Measurements from ENCODE around the gene PALLD. TPM values are rescaled to one million over a fixed set of nuclear protein-coding genes. Genes with fewer than 3 reads are reported as not detected.

Gene PALLD
- total RNA-seq, 2 experiments from 2014 or later: 0.49 to 0.78 TPM

DNA sequence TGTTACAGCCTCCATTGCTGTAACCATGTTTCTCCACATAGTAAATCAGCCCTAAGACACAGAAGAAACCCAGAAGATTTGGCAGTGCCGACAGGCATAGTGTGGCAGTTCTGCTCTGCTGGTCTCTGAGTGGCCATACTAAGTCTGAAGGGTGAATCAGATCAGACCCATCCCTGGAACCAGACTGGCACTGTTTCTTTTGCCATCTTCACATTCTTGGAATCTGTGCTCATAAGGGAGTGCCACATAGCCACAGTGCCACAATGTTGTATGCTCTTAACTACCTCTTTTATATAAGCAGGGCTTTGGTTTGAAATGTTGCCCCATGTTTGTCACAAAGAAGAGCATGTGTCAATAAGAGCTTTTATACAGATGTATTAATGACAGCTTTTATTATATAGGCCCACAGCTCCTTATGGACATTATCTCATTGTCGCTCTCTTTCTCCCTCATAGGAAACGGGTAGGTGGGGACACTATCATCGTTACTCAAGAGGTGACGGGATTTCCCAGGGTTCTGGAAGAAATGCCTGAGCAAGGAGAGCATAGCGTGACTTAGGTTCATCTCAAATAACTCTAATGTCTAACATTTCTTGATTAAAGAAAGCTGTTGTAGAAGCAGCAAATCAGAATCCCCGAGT is 385.0 kb downstream of the PALLD start:
- TF ChIP-seq, protein P1, sequence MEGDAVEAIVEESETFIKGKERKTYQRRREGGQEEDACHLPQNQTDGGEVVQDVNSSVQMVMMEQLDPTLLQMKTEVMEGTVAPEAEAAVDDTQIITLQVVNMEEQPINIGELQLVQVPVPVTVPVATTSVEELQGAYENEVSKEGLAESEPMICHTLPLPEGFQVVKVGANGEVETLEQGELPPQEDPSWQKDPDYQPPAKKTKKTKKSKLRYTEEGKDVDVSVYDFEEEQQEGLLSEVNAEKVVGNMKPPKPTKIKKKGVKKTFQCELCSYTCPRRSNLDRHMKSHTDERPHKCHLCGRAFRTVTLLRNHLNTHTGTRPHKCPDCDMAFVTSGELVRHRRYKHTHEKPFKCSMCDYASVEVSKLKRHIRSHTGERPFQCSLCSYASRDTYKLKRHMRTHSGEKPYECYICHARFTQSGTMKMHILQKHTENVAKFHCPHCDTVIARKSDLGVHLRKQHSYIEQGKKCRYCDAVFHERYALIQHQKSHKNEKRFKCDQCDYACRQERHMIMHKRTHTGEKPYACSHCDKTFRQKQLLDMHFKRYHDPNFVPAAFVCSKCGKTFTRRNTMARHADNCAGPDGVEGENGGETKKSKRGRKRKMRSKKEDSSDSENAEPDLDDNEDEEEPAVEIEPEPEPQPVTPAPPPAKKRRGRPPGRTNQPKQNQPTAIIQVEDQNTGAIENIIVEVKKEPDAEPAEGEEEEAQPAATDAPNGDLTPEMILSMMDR (IDR thresholded peaks at IDR 0.05): no peak
- Mint-ChIP-seq H3K27me3 (peaks cover 47% of the 10 kb centered on the region), H3K4me3 (no peak overlapping the region), H3K27ac (no peak overlapping the region), H3K4me1 (ENCODE audit: low read depth) (peaks cover 11% of the 10 kb centered on the region), H3K36me3 (ENCODE audit: low read depth) (no peaks in the 10 kb centered on the region), H3K9me3 (no peaks in the 10 kb centered on the region)
- intact Hi-C loops (cut with DNase I, micrococcal nuclease): no loop called here
- ATAC-seq (ENCODE audit: poor library complexity) (no peak), DNase-seq (no peak)
- H3K9me3 ChIP-seq (ENCODE audit: control insufficient read depth in 1 of 2, insufficient read depth in 1 of 2, low read length in 2 of 2): no peaks in the 10 kb centered on the region
- no peaks in the 10 kb centered on the region for H3K36me3 ChIP-seq (ENCODE audit: insufficient read depth, low read length)
- H3K4me3 ChIP-seq (ENCODE audit: low read length): no peak overlapping the region
- ChIA-PET CTCF (no interaction called here), POLR2A (no interaction called here)
- no peaks in the 10 kb centered on the region for H3K4me1 ChIP-seq (ENCODE audit: insufficient read depth, low read length)
- no peak overlapping the region for H3K27ac ChIP-seq (ENCODE audit: low read depth in 1 of 2, low read length in 2 of 2)
- peaks cover 0 to 28% of the 10 kb centered on the region in 2 experiments for H3K27me3 ChIP-seq (ENCODE audit: control insufficient read depth in 1 of 2, insufficient read depth in 2 of 2, low read length in 2 of 2)

DNA sequence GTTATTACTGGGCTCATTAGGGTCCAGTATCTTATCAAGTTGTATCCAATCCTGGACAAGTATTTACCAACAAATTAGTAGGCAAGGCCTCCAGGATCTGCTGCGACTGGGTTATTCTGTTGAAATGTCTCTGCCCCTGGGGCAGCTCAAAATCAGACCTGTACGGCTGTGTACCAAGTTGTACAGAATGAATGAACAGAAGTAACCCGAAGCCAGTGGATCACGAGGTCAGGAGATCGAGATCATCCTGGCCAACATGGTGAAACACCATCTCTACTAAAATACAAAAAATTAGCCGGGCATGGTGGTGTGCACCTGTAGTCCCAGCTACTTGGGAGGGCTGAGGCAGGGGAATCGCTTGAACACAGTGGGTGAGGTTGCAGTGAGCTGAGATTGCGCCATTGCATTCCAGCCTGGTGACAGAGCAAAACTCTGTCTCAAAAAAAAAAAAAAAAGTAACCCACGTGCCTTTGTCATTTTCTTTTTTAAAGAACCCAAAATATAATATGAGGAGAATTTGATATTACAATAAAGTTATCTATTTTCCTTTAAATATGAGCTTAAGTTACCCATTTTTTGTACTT is 385.9 kb downstream of the PALLD start:
- no peak overlapping the region for H3K27ac ChIP-seq (ENCODE audit: low read depth in 1 of 2, low read length in 2 of 2)
- DNase-seq: no peak
- TF ChIP-seq, protein P1 (IDR thresholded peaks at IDR 0.05): no peak
- intact Hi-C loops (cut with DNase I, micrococcal nuclease): no loop called here
- no peaks in the 10 kb centered on the region for H3K4me1 ChIP-seq (ENCODE audit: insufficient read depth, low read length)
- ChIA-PET POLR2A (interaction anchor here (0.7 kb wide), 1 partner anchor 79 kb away, joined by 3 read pairs; no protein-coding TSS in a partner anchor), CTCF (interaction anchor here (0.7 kb wide), 1 partner anchor 1103 kb away, joined by 3 read pairs; no protein-coding TSS in a partner anchor)
- Mint-ChIP-seq H3K27me3 (peaks cover 41% of the 10 kb centered on the region), H3K36me3 (ENCODE audit: low read depth) (no peaks in the 10 kb centered on the region), H3K4me3 (no peak overlapping the region), H3K27ac (no peak overlapping the region), H3K9me3 (no peaks in the 10 kb centered on the region), H3K4me1 (ENCODE audit: low read depth) (peaks cover 11% of the 10 kb centered on the region)
- ATAC-seq (ENCODE audit: poor library complexity): no peak
- no peak overlapping the region for H3K4me3 ChIP-seq (ENCODE audit: low read length)
- H3K9me3 ChIP-seq (ENCODE audit: control insufficient read depth in 1 of 2, insufficient read depth in 1 of 2, low read length in 2 of 2): no peaks in the 10 kb centered on the region
- H3K36me3 ChIP-seq (ENCODE audit: insufficient read depth, low read length): no peaks in the 10 kb centered on the region
- H3K27me3 ChIP-seq (ENCODE audit: control insufficient read depth in 1 of 2, insufficient read depth in 2 of 2, low read length in 2 of 2): peaks cover 0 to 23% of the 10 kb centered on the region in 2 experiments

DNA sequence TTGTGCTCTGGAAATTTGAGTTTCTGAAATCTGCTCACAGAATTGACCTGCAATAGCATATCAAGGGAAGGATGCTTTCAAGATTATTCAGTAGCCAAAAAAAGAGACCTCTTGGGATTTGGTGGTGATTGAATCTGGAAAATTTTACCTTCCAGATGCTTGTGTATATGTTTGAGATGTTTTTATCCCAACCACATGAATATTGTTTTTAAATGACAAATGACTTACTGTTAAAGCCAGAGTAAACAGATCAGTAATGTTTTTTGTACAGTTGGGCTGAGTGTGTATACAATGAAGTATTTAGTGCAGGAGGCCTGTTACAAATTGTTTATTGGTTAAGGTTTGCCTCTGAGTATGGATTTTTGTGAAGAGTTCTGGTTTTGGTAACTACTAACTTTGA is 386.7 kb downstream of the PALLD start:
- H3K36me3 Mint-ChIP-seq (ENCODE audit: low read depth): no peaks in the 10 kb centered on the region
- POLR2A ChIA-PET: interaction anchor here (0.7 kb wide), 1 partner anchor 78 kb away, joined by 3 read pairs; no protein-coding TSS in a partner anchor
- no peaks in the 10 kb centered on the region for H3K4me1 ChIP-seq (ENCODE audit: insufficient read depth, low read length)
- DNase-seq (no peak), ATAC-seq (ENCODE audit: poor library complexity) (no peak)
- no peaks in the 10 kb centered on the region for H3K9me3 Mint-ChIP-seq
- H3K4me3 ChIP-seq (ENCODE audit: low read length): no peak overlapping the region
- intact Hi-C loops (cut with DNase I, micrococcal nuclease): no loop called here
- peaks cover 0 to 19% of the 10 kb centered on the region in 2 experiments for H3K27me3 ChIP-seq (ENCODE audit: control insufficient read depth in 1 of 2, insufficient read depth in 2 of 2, low read length in 2 of 2)
- no peaks in the 10 kb centered on the region for H3K9me3 ChIP-seq (ENCODE audit: control insufficient read depth in 1 of 2, insufficient read depth in 1 of 2, low read length in 2 of 2)
- peaks cover 37% of the 10 kb centered on the region for H3K27me3 Mint-ChIP-seq
- no peak overlapping the region for H3K27ac ChIP-seq (ENCODE audit: low read depth in 1 of 2, low read length in 2 of 2)
- CTCF ChIA-PET: no interaction called here
- no peak overlapping the region for H3K27ac Mint-ChIP-seq
- H3K4me1 Mint-ChIP-seq (ENCODE audit: low read depth): peaks cover 7% of the 10 kb centered on the region
- TF ChIP-seq, protein P1 (IDR thresholded peaks at IDR 0.05): no peak
- no peaks in the 10 kb centered on the region for H3K36me3 ChIP-seq (ENCODE audit: insufficient read depth, low read length)
- H3K4me3 Mint-ChIP-seq: no peak overlapping the region
